GM12878 (cell line): ENCODE data around the gene SUGCT.

Experiments used
- CHD2 ChIP-seq: IDR thresholded peaks from 2 replicates; pipeline ENCODE4 v1.6.1; 2011; ENCODE audit warnings: low read depth, low read length, improper control_type of control experiment, borderline replicate concordance
- EED ChIP-seq: sonication (generic); IDR thresholded peaks from 2 replicates; pipeline ENCODE4 v1.6.1; 2016; ENCODE audit warnings: antibody characterized with exemption, low read depth
- EZH2 ChIP-seq: IDR thresholded peaks from 2 replicates; pipeline ENCODE4 v1.6.1; 2012; ENCODE audit warnings: low read depth, mild to moderate bottlenecking, control low read depth, inconsistent platforms, low read length, borderline replicate concordance; ENCODE audit not compliant: control insufficient read depth
- MEF2A ChIP-seq: IDR thresholded peaks from 2 replicates; pipeline ENCODE4 v1.6.1; 2011; ENCODE audit warnings: low read depth, mild to moderate bottlenecking, low read length, moderate library complexity; ENCODE audit not compliant: insufficient read depth
- NBN ChIP-seq: fragments of 450-650 bp; IDR thresholded peaks from 2 replicates; pipeline ENCODE4 v1.6.1; 2016
- NFYB ChIP-seq: IDR thresholded peaks from 2 replicates; pipeline ENCODE4 v1.6.1; 2011; ENCODE audit warnings: low read depth, mild to moderate bottlenecking, low read length, improper control_type of control experiment, moderate library complexity; ENCODE audit not compliant: insufficient read depth
- POLR2A ChIP-seq: IDR thresholded peaks from 2 replicates; pipeline ENCODE4 v1.6.1; 2011; ENCODE audit warnings: low read depth, mild to moderate bottlenecking, low read length
- POLR2AphosphoS5 ChIP-seq: IDR thresholded peaks from 2 replicates; pipeline ENCODE4 v1.6.1; 2011; ENCODE audit warnings: mild to moderate bottlenecking, low read length, inconsistent platforms
- YY1 ChIP-seq: IDR thresholded peaks from 2 replicates; pipeline ENCODE4 v1.6.1; 2011; ENCODE audit warnings: low read depth, mild to moderate bottlenecking, low read length
- TF ChIP-seq, protein P1 (sequence below): IDR thresholded peaks from 2 replicates; pipeline ENCODE4 v1.6.1; 2011; ENCODE audit warnings: borderline replicate concordance, low read depth, mild to moderate bottlenecking, moderate library complexity, mixed read lengths, low read length; ENCODE audit not compliant: insufficient read depth; ENCODE audit errors: extremely low read length
- TF ChIP-seq, protein P2 (sequence below), 3 experiments: IDR thresholded peaks in 2 of 3; conservative IDR thresholded peaks in 1 of 3; 2 replicates each; pipeline ENCODE4 v1.5.1; 2011; ENCODE audit warnings: low read depth in 3 of 3, low read length in 3 of 3, mild to moderate bottlenecking in 3 of 3, control low read depth in 2 of 3, moderate library complexity in 2 of 3, inconsistent platforms in 1 of 3, mixed read lengths in 1 of 3; ENCODE audit not compliant: control insufficient read depth in 2 of 3, insufficient read depth in 1 of 3; ENCODE audit errors: extremely low read depth in 1 of 3
- TF ChIP-seq, protein P3 (sequence below): fragments of 450-650 bp; formaldehyde crosslinking; IDR thresholded peaks from 2 replicates; pipeline ENCODE4 v1.4.0; 2022; ENCODE audit warnings: mild to moderate bottlenecking, moderate library complexity

DNA sequence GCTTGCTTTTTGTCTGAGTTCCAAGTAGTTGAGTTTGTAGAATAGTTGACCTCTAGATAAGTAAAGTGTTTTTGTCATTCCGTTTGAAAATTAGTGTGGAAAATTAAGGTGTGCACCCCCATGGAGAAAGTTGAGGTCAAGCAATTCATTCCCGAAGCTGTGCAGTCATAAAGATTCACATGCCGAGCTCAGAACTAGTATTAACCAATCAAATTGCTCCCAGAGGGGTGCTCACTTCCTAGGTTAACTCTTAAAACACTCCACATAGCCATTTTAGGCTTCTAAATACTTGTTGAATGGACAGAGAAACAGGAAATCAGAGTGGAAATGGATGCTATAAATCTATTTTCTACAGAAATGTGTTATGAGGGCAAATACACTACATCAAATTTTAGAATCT, 638.9 kb downstream of the SUGCT start:
- TF ChIP-seq YY1 (no peak), NFYB (no peak), NBN (no peak), MEF2A (no peak), EZH2 (no peak), CHD2 (no peak), POLR2AphosphoS5 (no peak), EED (no peak), POLR2A (no peak)
- TF ChIP-seq, protein P1, sequence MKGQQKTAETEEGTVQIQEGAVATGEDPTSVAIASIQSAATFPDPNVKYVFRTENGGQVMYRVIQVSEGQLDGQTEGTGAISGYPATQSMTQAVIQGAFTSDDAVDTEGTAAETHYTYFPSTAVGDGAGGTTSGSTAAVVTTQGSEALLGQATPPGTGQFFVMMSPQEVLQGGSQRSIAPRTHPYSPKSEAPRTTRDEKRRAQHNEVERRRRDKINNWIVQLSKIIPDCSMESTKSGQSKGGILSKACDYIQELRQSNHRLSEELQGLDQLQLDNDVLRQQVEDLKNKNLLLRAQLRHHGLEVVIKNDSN: no peak
- TF ChIP-seq, protein P2, sequence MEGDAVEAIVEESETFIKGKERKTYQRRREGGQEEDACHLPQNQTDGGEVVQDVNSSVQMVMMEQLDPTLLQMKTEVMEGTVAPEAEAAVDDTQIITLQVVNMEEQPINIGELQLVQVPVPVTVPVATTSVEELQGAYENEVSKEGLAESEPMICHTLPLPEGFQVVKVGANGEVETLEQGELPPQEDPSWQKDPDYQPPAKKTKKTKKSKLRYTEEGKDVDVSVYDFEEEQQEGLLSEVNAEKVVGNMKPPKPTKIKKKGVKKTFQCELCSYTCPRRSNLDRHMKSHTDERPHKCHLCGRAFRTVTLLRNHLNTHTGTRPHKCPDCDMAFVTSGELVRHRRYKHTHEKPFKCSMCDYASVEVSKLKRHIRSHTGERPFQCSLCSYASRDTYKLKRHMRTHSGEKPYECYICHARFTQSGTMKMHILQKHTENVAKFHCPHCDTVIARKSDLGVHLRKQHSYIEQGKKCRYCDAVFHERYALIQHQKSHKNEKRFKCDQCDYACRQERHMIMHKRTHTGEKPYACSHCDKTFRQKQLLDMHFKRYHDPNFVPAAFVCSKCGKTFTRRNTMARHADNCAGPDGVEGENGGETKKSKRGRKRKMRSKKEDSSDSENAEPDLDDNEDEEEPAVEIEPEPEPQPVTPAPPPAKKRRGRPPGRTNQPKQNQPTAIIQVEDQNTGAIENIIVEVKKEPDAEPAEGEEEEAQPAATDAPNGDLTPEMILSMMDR (IDR thresholded peaks at IDR 0.05 in 2 of 3, conservative IDR thresholded peaks at IDR 0.05 in 1 of 3; ENCODE audit: control insufficient read depth in 2 of 3, extremely low read depth in 1 of 3, insufficient read depth in 1 of 3, low read depth in 3 of 3, low read length in 3 of 3): no peak
- TF ChIP-seq, protein P3, sequence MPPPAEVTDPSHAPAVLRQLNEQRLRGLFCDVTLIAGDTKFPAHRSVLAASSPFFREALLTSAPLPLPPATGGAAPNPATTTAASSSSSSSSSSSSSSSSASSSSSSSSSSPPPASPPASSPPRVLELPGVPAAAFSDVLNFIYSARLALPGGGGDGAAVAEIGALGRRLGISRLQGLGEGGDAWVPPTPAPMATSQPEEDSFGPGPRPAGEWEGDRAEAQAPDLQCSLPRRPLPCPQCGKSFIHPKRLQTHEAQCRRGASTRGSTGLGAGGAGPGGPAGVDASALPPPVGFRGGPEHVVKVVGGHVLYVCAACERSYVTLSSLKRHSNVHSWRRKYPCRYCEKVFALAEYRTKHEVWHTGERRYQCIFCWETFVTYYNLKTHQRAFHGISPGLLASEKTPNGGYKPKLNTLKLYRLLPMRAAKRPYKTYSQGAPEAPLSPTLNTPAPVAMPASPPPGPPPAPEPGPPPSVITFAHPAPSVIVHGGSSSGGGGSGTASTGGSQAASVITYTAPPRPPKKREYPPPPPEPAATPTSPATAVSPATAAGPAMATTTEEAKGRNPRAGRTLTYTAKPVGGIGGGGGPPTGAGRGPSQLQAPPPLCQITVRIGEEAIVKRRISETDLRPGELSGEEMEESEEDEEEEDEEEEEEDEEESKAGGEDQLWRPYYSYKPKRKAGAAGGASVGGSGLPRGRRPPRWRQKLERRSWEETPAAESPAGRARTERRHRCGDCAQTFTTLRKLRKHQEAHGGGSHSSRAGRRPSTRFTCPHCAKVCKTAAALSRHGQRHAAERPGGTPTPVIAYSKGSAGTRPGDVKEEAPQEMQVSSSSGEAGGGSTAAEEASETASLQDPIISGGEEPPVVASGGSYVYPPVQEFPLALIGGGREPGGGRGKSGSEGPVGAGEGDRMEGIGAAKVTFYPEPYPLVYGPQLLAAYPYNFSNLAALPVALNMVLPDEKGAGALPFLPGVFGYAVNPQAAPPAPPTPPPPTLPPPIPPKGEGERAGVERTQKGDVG (CRISPR knock-in tag): no peak
